OCI-LY3 (cell line): Measurements from ENCODE around the gene PRPF40B.

ENCODE experiments used
- H2AFZ ChIP-seq: fragments of 200-600, 300-600 bp; shearing (Covaris generic); 2 replicates; pipeline ENCODE4 v1.6.0; 2014; ENCODE audit warnings: antibody characterized with exemption, low read depth, low read length
- H3K27ac ChIP-seq: fragments of 200-600, 300-600 bp; sonication (generic); 2 replicates; pipeline ENCODE4 v1.5.1; 2014; ENCODE audit warnings: mild to moderate bottlenecking, low read length, moderate library complexity, mixed read lengths
- H3K27me3 ChIP-seq: fragments of 200-600, 300-600 bp; sonication (generic); 2 replicates; pipeline ENCODE4 v1.6.1; 2014; ENCODE audit warnings: low read depth, low read length, mixed read lengths
- H3K36me3 ChIP-seq: fragments of 200-600, 300-600 bp; sonication (generic); replicated peaks from 2 replicates; pipeline ENCODE3; 2014; ENCODE audit warnings: low read depth, low read length, mixed read lengths
- H3K4me1 ChIP-seq: fragments of 300-600, 200-600 bp; sonication (generic); 2 replicates; pipeline ENCODE4 v1.6.1; 2014; ENCODE audit warnings: low read length, mixed read lengths
- H3K4me2 ChIP-seq: fragments of 200-600, 300-600 bp; sonication (generic); 2 replicates; pipeline ENCODE4 v1.6.1; 2014; ENCODE audit warnings: low read length, mixed read lengths
- H3K4me3 ChIP-seq: fragments of 300-600, 200-600 bp; sonication (generic); 2 replicates; pipeline ENCODE4 v1.5.1; 2014; ENCODE audit warnings: antibody characterized with exemption, mild to moderate bottlenecking, low read length, moderate library complexity
- H3K79me2 ChIP-seq: fragments of 300-600, 200-600 bp; shearing (Covaris generic); 2 replicates; pipeline ENCODE4 v1.6.1; 2014; ENCODE audit warnings: mild to moderate bottlenecking, low read length, mixed read lengths
- H3K9ac ChIP-seq: fragments of 300-600, 200-600 bp; shearing (Covaris generic); 2 replicates; pipeline ENCODE4 v1.6.0; 2014; ENCODE audit warnings: mild to moderate bottlenecking, low read length, moderate library complexity
- H3K9me3 ChIP-seq: fragments of 200-600, 300-600 bp; shearing (Covaris generic); 2 replicates; pipeline ENCODE4 v1.6.1; 2014; ENCODE audit warnings: low read length, mixed read lengths; ENCODE audit not compliant: insufficient read depth
- H4K20me1 ChIP-seq: fragments of 200-600, 300-600 bp; sonication (generic); 2 replicates; pipeline ENCODE4 v1.6.1; 2016; ENCODE audit warnings: low read length, mixed read lengths; ENCODE audit not compliant: insufficient read depth
- CTCF ChIP-seq: fragments of 200-600, 300-600 bp; sonication (generic); IDR thresholded peaks from 2 replicates; pipeline ENCODE4 v1.5.1; 2014; ENCODE audit warnings: antibody characterized with exemption, low read length, low read depth
- EZH2phosphoT487 ChIP-seq: fragments of 200-600 bp; shearing (Covaris generic); IDR thresholded peaks from 2 replicates; pipeline ENCODE4 v1.6.1; 2018; ENCODE audit warnings: antibody characterized with exemption, mixed run types, low read depth

The PRPF40B gene

GRCh38 chr12:49583366-49584094 is 39.8 kb upstream of the PRPF40B start:
- H3K4me1 ChIP-seq, result peaks cover 11% of the 10 kb centered on the region
- H3K79me2 ChIP-seq, result no peaks in the 10 kb centered on the region; the same call in 1 of the 2 replicates
- H3K4me2 ChIP-seq, result no peak overlapping the region
- no peak overlapping the region for H3K27ac ChIP-seq
- no peaks in the 10 kb centered on the region for H3K27me3 ChIP-seq
- H4K20me1 ChIP-seq, result no peaks in the 10 kb centered on the region
- H3K9me3 ChIP-seq, result no peaks in the 10 kb centered on the region
- no peak for TF ChIP-seq CTCF
- TF ChIP-seq EZH2phosphoT487, result no peak
- no peak overlapping the region for H2AFZ ChIP-seq
- no peak overlapping the region for H3K9ac ChIP-seq
- no peaks in the 10 kb centered on the region for H3K36me3 ChIP-seq
- no peak overlapping the region for H3K4me3 ChIP-seq

- no peak overlapping the region for H3K4me2 ChIP-seq
- H3K27me3 ChIP-seq, result no peaks in the 10 kb centered on the region
- no peak overlapping the region for H3K9ac ChIP-seq
Measured at GRCh38 chr12:49584591-49584990, 38.8 kb upstream of the PRPF40B start.

GRCh38 chr12:49585477-49586459 is 37.6 kb upstream of the PRPF40B start:
- H2AFZ ChIP-seq, result no peak overlapping the region
- TF ChIP-seq EZH2phosphoT487 (no peak), CTCF (no peak)
- no peaks in the 10 kb centered on the region for H4K20me1 ChIP-seq
- no peak overlapping the region for H3K4me3 ChIP-seq
- peaks cover 11% of the 10 kb centered on the region for H3K4me1 ChIP-seq
- H3K79me2 ChIP-seq, result no peaks in the 10 kb centered on the region
- no peaks in the 10 kb centered on the region for H3K9me3 ChIP-seq
- peaks cover 3% of the 10 kb centered on the region for H3K36me3 ChIP-seq
- no peak overlapping the region for H3K9ac ChIP-seq
- no peak overlapping the region for H3K27ac ChIP-seq
- H3K4me2 ChIP-seq, result no peak overlapping the region
- no peaks in the 10 kb centered on the region for H3K27me3 ChIP-seq

More at GRCh38 chr12:49584591-49584990, 38.8 kb upstream of the PRPF40B start:
- Histone ChIP-seq H3K79me2 (no peaks in the 10 kb centered on the region; the same call in 1 of the 2 replicates), H3K9me3 (no peaks in the 10 kb centered on the region), H3K27ac (no peak overlapping the region), H3K4me1 (peaks cover 11% of the 10 kb centered on the region), H2AFZ (no peak overlapping the region), H3K36me3 (no peaks in the 10 kb centered on the region), H3K4me3 (no peak overlapping the region), H4K20me1 (no peaks in the 10 kb centered on the region)
- no peak for TF ChIP-seq CTCF
- no peak for TF ChIP-seq EZH2phosphoT487
